ENCODE data around the gene WFDC1.

GRCh38 chr16:84282533-84282932 lies 12.1 kb upstream of the WFDC1 start:
- no peak for TF ChIP-seq CTCF (IDR thresholded peaks at IDR 0.05)
- TF ChIP-seq POLR2AphosphoS5 (IDR thresholded peaks at IDR 0.05) = no peak
- TF ChIP-seq POLR2A (IDR thresholded peaks at IDR 0.05) = no peak
